ENCODE results near the gene DPF3. TPM values are rescaled to one million over a fixed set of nuclear protein-coding genes. Genes with fewer than 3 reads are reported as not detected.

The DPF3 gene
- total and polyA plus RNA-seq, 8 donors, result 1.4 to 3.6 (median 1.9) TPM

GRCh38 chr14:72790887-72791566, 102.9 kb downstream of the DPF3 start:
- Histone ChIP-seq H3K4me3 (no peak overlapping the region), H3K9me3 (no peaks in the 10 kb centered on the region), H3K36me3 (no peaks in the 10 kb centered on the region), H3K27me3 (no peaks in the 10 kb centered on the region), H3K27ac (no peak overlapping the region), H3K4me1 (no peaks in the 10 kb centered on the region)
- DNase-seq, result no peak
- TF ChIP-seq CTCF (IDR thresholded peaks at IDR 0.05), result no peak
- intact Hi-C loops (cut with DNase I), result no loop called here
- ATAC-seq, result no peak

GRCh38 chr14:72788972-72789728, 104.8 kb downstream of the DPF3 start:
- DNase-seq (no peak), ATAC-seq (no peak)
- intact Hi-C loops (cut with DNase I), result no loop called here
- H3K27ac ChIP-seq, result no peak overlapping the region
- TF ChIP-seq CTCF (IDR thresholded peaks at IDR 0.05), result no peak
- H3K36me3 ChIP-seq, result no peaks in the 10 kb centered on the region
- no peaks in the 10 kb centered on the region for H3K9me3 ChIP-seq
- H3K4me3 ChIP-seq, result no peak overlapping the region
- no peaks in the 10 kb centered on the region for H3K4me1 ChIP-seq
- no peaks in the 10 kb centered on the region for H3K27me3 ChIP-seq

GRCh38 chr14:72788255-72788654, 105.6 kb downstream of the DPF3 start:
- no peak overlapping the region for H3K27ac ChIP-seq
- TF ChIP-seq CTCF (IDR thresholded peaks at IDR 0.05), result no peak
- intact Hi-C loops (cut with DNase I), result no loop called here
- no peaks in the 10 kb centered on the region for H3K36me3 ChIP-seq
- DNase-seq (no peak), ATAC-seq (no peak)
- H3K27me3 ChIP-seq, result no peaks in the 10 kb centered on the region
- H3K4me1 ChIP-seq, result no peaks in the 10 kb centered on the region
- no peak overlapping the region for H3K4me3 ChIP-seq
- no peaks in the 10 kb centered on the region for H3K9me3 ChIP-seq

- no peak for DNase-seq
- Histone ChIP-seq H3K9me3 (no peaks in the 10 kb centered on the region), H3K4me3 (no peak overlapping the region), H3K27ac (no peak overlapping the region), H3K4me1 (no peaks in the 10 kb centered on the region), H3K27me3 (no peaks in the 10 kb centered on the region), H3K36me3 (no peaks in the 10 kb centered on the region)
- intact Hi-C loops (cut with DNase I), result no loop called here
- no peak for TF ChIP-seq CTCF (IDR thresholded peaks at IDR 0.05)
- no peak for ATAC-seq
These were observed 106.1 kb downstream of the DPF3 start for GRCh38 chr14:72787841-72788240.

All from left lung (tissue), 10 donors.